ENCODE data around the gene MAP1LC3B2. TPM values are rescaled to one million over a fixed set of nuclear protein-coding genes. Genes with fewer than 3 reads are reported as not detected.

MAP1LC3B2 gene
- total RNA-seq, 1 donor from 2014 or later, result 0.82 TPM

DNA sequence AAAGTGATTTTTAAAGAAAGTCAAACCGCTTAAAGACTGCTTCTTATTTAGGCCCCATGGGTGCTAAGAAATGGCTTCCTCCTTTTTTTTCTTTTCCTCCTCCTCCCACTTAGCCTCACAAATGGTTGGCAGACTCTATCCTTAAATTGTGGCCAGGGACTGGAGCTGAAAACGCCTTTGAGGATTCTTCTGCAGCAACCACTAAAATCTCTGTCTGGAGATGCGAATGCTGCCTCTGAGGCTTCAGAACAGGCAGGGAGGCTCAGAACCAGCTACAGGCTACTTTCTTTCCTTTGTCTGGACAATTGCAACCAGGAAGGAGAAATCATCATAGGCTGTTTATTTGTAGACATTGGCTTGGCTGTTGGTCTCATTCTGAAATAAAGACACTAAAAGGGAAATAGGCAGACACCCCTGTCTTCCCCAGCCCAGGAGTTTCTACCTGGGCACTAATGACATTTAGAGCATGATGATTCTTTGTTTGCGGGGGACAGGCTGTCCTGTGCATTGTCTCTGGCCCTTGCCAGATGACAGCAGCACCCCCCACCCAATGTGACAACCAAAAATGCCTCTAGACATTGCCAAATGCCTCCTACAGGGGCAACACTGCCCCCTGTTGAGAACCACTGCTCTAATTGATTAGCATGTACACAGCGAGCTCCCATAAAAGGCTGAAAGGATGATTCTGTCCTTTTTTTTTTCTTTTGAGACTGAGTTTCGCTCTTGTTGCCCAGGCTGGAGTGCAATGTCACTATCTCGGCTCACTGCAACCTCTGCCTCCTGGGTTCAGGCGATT is 50.3 kb downstream of the MAP1LC3B2 start:
- H3K4me1 Mint-ChIP-seq, result peaks cover 7% of the 10 kb centered on the region
- no peak overlapping the region for H3K4me3 Mint-ChIP-seq
- peak; percentile 30 for DNase-seq (ENCODE audit: low read depth, low spot score)
- H3K9me3 Mint-ChIP-seq, result no peaks in the 10 kb centered on the region
- H3K27ac Mint-ChIP-seq (ENCODE audit: unreplicated experiment), result no peak overlapping the region
- peaks cover 3% of the 10 kb centered on the region for H3K27me3 Mint-ChIP-seq (ENCODE audit: low read depth)
- TF ChIP-seq, protein P1, sequence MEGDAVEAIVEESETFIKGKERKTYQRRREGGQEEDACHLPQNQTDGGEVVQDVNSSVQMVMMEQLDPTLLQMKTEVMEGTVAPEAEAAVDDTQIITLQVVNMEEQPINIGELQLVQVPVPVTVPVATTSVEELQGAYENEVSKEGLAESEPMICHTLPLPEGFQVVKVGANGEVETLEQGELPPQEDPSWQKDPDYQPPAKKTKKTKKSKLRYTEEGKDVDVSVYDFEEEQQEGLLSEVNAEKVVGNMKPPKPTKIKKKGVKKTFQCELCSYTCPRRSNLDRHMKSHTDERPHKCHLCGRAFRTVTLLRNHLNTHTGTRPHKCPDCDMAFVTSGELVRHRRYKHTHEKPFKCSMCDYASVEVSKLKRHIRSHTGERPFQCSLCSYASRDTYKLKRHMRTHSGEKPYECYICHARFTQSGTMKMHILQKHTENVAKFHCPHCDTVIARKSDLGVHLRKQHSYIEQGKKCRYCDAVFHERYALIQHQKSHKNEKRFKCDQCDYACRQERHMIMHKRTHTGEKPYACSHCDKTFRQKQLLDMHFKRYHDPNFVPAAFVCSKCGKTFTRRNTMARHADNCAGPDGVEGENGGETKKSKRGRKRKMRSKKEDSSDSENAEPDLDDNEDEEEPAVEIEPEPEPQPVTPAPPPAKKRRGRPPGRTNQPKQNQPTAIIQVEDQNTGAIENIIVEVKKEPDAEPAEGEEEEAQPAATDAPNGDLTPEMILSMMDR (conservative IDR thresholded peaks at IDR 0.05), result peak; percentile 49
- no peaks in the 10 kb centered on the region for H3K36me3 Mint-ChIP-seq (ENCODE audit: low read depth)

DNA sequence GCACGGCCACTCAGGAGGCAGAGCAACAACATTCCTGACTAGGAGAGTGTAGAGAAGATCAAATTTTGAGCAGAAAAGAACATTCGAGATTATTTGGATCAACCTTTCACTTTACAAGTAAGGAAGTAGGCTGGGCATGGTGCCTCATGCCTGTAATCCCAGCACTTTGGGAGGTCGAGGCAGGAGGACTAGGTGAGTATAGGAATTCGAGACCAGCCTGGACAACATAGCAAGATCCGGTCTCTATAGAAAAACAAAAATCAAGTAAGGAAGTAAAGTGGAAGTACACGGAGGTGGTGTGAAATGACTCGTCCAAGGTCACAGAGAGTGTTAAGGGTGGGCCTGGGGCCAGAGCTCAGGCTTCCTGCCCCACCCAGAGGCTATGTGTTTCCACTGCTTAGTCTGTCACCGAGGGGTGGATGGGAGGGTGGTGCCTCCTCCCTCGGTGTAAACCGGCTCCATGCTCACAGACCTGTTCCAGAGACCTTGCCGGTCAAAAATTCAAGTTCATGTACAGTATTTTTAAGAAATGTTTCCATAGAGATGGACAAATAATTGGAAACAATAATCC is 51.9 kb downstream of the MAP1LC3B2 start:
- H3K9me3 Mint-ChIP-seq, result no peaks in the 10 kb centered on the region

DNA sequence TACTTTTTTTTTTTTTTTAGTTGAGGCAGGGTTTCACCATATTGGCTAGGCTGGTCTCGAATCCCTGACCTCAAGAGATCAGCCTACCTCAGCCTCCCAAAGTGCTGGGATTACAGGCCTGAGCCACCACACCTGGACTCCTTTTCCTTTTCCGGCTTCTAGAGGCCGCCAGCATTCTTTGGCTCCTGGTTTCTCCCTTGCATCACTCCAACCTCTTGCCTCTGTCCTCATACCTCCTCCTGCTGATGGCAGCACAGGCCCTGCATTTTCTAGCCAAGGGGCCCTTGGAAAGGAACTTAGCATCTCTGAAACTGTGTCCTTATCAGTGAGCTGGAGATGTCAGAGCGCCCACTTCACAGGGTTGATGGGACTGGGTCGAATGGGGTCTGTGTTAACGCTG is 53.3 kb downstream of the MAP1LC3B2 start:
- TF ChIP-seq, protein P1 (conservative IDR thresholded peaks at IDR 0.05), result no peak
- H3K9me3 Mint-ChIP-seq, result no peaks in the 10 kb centered on the region

More for the DNA sequence above, 51.9 kb downstream of the MAP1LC3B2 start:
- TF ChIP-seq, protein P1 (conservative IDR thresholded peaks at IDR 0.05), result no peak
- Mint-ChIP-seq H3K36me3 (ENCODE audit: low read depth) (no peaks in the 10 kb centered on the region), H3K4me3 (no peak overlapping the region), H3K27me3 (ENCODE audit: low read depth) (peaks cover 10% of the 10 kb centered on the region), H3K4me1 (peaks cover 9% of the 10 kb centered on the region), H3K27ac (ENCODE audit: unreplicated experiment) (no peak overlapping the region)
- DNase-seq (ENCODE audit: low read depth, low spot score), result no peak

DNA sequence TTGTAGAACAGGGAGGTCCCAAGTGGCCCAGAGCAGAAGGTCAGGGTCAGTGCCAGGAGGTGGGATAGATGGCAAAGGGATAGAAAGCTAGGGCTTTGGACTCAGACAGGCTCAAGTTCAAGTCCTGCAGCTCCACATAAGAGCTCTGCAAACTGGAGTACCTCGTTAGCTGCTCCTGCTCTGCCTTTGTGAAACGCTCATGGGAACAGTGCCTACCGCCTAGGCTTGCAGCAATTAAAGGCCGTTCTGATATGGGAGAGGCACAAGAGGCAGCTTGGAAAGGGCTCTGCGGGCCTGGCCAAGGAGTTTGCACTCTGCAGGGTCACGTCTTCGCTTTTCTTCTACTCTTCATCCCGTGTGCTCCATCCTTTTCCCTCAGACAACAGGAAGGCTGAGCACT is 54.1 kb downstream of the MAP1LC3B2 start:
- no peak overlapping the region for H3K4me3 Mint-ChIP-seq
- H3K36me3 Mint-ChIP-seq (ENCODE audit: low read depth), result no peaks in the 10 kb centered on the region
- H3K9me3 Mint-ChIP-seq, result no peaks in the 10 kb centered on the region
- peaks cover 14% of the 10 kb centered on the region for H3K4me1 Mint-ChIP-seq
- H3K27ac Mint-ChIP-seq (ENCODE audit: unreplicated experiment), result no peak overlapping the region
- H3K27me3 Mint-ChIP-seq (ENCODE audit: low read depth), result peaks cover 10% of the 10 kb centered on the region
- TF ChIP-seq, protein P1 (conservative IDR thresholded peaks at IDR 0.05), result no peak
- no peak for DNase-seq (ENCODE audit: low read depth, low spot score)

More for the DNA sequence above, 53.3 kb downstream of the MAP1LC3B2 start:
- peaks cover 14% of the 10 kb centered on the region for H3K4me1 Mint-ChIP-seq
- no peaks in the 10 kb centered on the region for H3K36me3 Mint-ChIP-seq (ENCODE audit: low read depth)
- peaks cover 10% of the 10 kb centered on the region for H3K27me3 Mint-ChIP-seq (ENCODE audit: low read depth)
- DNase-seq (ENCODE audit: low read depth, low spot score), result no peak
- no peak overlapping the region for H3K4me3 Mint-ChIP-seq
- H3K27ac Mint-ChIP-seq (ENCODE audit: unreplicated experiment), result no peak overlapping the region

DNA sequence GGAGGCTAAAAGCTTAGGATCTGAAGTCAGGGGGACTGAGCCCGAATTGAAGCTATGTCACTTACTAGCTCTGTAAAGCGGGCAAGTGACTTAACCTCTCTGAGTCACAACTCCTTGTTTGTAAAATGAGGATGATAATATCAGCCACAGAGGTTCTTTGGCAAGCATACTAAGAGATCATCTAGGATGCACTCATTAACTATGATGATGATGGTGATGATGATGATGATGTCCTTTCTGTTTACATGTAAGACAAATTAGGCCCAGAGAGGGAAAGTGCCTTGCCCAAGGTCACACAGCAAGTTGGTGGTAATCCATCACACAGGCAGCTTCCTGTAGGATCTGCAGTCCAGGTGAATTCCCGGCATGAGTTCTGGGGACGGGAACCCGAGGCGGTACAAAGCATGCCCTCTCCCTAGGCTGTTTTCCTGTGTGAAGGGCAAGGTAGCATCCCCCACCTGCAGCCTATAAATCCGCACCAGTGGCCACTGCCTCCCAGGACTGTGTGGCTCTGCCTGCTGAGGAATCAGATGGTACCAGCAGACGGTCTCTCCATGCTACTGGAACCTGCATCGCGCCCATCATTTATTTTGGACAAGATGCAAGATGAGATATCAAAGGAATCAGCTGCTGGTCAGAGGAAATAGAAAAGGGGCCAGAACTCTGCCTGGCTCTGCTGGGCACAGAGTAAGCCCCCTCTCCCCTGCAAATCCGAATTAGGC is 55.2 kb downstream of the MAP1LC3B2 start:
- H3K9me3 Mint-ChIP-seq, result no peaks in the 10 kb centered on the region
- peaks cover 13% of the 10 kb centered on the region for H3K27me3 Mint-ChIP-seq (ENCODE audit: low read depth)
- H3K4me1 Mint-ChIP-seq, result peaks cover 18% of the 10 kb centered on the region
- no peak for DNase-seq (ENCODE audit: low read depth, low spot score)
- H3K4me3 Mint-ChIP-seq, result no peak overlapping the region
- TF ChIP-seq, protein P1 (conservative IDR thresholded peaks at IDR 0.05), result no peak
- no peak overlapping the region for H3K27ac Mint-ChIP-seq (ENCODE audit: unreplicated experiment)
- no peaks in the 10 kb centered on the region for H3K36me3 Mint-ChIP-seq (ENCODE audit: low read depth)

Measured in neural crest cell (in vitro differentiated cells).